H9 (cell line): Measurements from ENCODE around the gene CXCL5. TPM values are rescaled to one million over a fixed set of nuclear protein-coding genes. Genes with fewer than 3 reads are reported as not detected.

Source experiments
- DNase-seq: peaks from one replicate; pipeline ENCODE4 v3.0.0-alpha.2; 2017
- H2AFZ ChIP-seq: one replicate; pipeline ENCODE4 v1.6.1; 2013; ENCODE audit warnings: mild to moderate bottlenecking, low read length, control low read depth, moderate library complexity
- H2AK5ac ChIP-seq: 2 replicates; pipeline ENCODE4 v1.6.1; 2013; ENCODE audit warnings: low read length, control low read depth, mixed read lengths; ENCODE audit not compliant: insufficient read length
- H2BK120ac ChIP-seq: one replicate; pipeline ENCODE4 v1.6.1; 2013; ENCODE audit warnings: low read depth, mild to moderate bottlenecking, low read length, control low read depth, inconsistent platforms; ENCODE audit not compliant: poor library complexity, severe bottlenecking
- H2BK12ac ChIP-seq: 2 replicates; pipeline ENCODE4 v1.6.1; 2013; ENCODE audit warnings: low read length, control low read depth, mixed read lengths, low read depth; ENCODE audit not compliant: insufficient read length
- H2BK15ac ChIP-seq: 2 replicates; pipeline ENCODE4 v1.6.1; 2013; ENCODE audit warnings: low read depth, low read length, control low read depth
- H2BK20ac ChIP-seq: one replicate; pipeline ENCODE4 v1.6.1; 2013; ENCODE audit warnings: low read depth, mild to moderate bottlenecking, low read length, control low read depth, inconsistent platforms; ENCODE audit not compliant: poor library complexity, severe bottlenecking
- H2BK5ac ChIP-seq: 2 replicates; pipeline ENCODE4 v1.6.1; 2013; ENCODE audit warnings: low read length, control low read depth, mixed read lengths; ENCODE audit not compliant: insufficient read length
- H3K14ac ChIP-seq: 2 replicates; pipeline ENCODE4 v1.6.1; 2013; ENCODE audit warnings: low read length, control low read depth; ENCODE audit not compliant: insufficient read depth
- H3K18ac ChIP-seq: 2 replicates; pipeline ENCODE4 v1.6.1; 2013; ENCODE audit warnings: low read depth, mild to moderate bottlenecking, mixed read lengths, low read length, control low read depth; ENCODE audit not compliant: insufficient read length
- H3K23ac ChIP-seq: 2 replicates; pipeline ENCODE4 v1.6.1; 2013; ENCODE audit warnings: low read length, control low read depth, mixed read lengths, low read depth; ENCODE audit not compliant: insufficient read length
- H3K23me2 ChIP-seq: 2 replicates; pipeline ENCODE4 v1.6.1; 2013; ENCODE audit warnings: low read depth, mild to moderate bottlenecking, mixed read lengths, low read length, control low read depth; ENCODE audit not compliant: insufficient read length, poor library complexity, severe bottlenecking
- H3K27ac ChIP-seq: 2 replicates; pipeline ENCODE4 v1.5.1; 2013; ENCODE audit warnings: low read length, control low read depth, mixed read lengths, low read depth; ENCODE audit not compliant: insufficient read length
- H3K27me3 ChIP-seq: 2 replicates; pipeline ENCODE4 v1.6.1; 2013; ENCODE audit warnings: low read length, control low read depth, inconsistent platforms; ENCODE audit not compliant: insufficient read depth
- H3K4ac ChIP-seq: 2 replicates; pipeline ENCODE4 v1.6.1; 2013; ENCODE audit warnings: low read depth, mild to moderate bottlenecking, control low read depth, inconsistent platforms, low read length, moderate library complexity
- H3K4me1 ChIP-seq: 2 replicates; pipeline ENCODE4 v1.6.1; 2013; ENCODE audit warnings: low read length, control low read depth, inconsistent platforms; ENCODE audit not compliant: insufficient read depth
- H3K4me2 ChIP-seq: 2 replicates; pipeline ENCODE4 v1.6.1; 2013; ENCODE audit warnings: low read length, control low read depth, mixed read lengths; ENCODE audit not compliant: insufficient read length, insufficient read depth
- H3K56ac ChIP-seq: 2 replicates; pipeline ENCODE4 v1.6.1; 2013; ENCODE audit warnings: low read depth, mild to moderate bottlenecking, mixed read lengths, low read length, control low read depth; ENCODE audit not compliant: insufficient read length
- H3K79me1 ChIP-seq: 2 replicates; pipeline ENCODE4 v1.6.1; 2013; ENCODE audit warnings: low read depth, mild to moderate bottlenecking, moderate library complexity, low read length, control low read depth, inconsistent platforms; ENCODE audit not compliant: insufficient read depth, poor library complexity, severe bottlenecking
- H3K79me2 ChIP-seq: 2 replicates; pipeline ENCODE4 v1.6.1; 2013; ENCODE audit warnings: low read length, control low read depth, inconsistent platforms; ENCODE audit not compliant: insufficient read depth
- H3K9ac ChIP-seq: 2 replicates; pipeline ENCODE4 v1.6.1; 2013; ENCODE audit warnings: low read length, control low read depth, mixed read lengths; ENCODE audit not compliant: insufficient read length; ENCODE audit errors: extremely low read depth
- H3K9me3 ChIP-seq: one replicate; pipeline ENCODE4 v1.6.1; 2013; ENCODE audit warnings: low read depth, low read length, inconsistent platforms; ENCODE audit not compliant: control insufficient read depth
- H3T11ph ChIP-seq: one replicate; pipeline ENCODE4 v1.6.1; 2013; ENCODE audit warnings: mild to moderate bottlenecking, low read length, control low read depth, inconsistent platforms
- H4K20me1 ChIP-seq: one replicate; pipeline ENCODE4 v1.6.1; 2013; ENCODE audit not compliant: control insufficient read depth, insufficient read length, insufficient read depth
- H4K5ac ChIP-seq: 2 replicates; pipeline ENCODE4 v1.6.1; 2013; ENCODE audit warnings: low read depth, mild to moderate bottlenecking, mixed read lengths, low read length, control low read depth; ENCODE audit not compliant: insufficient read length
- H4K8ac ChIP-seq: replicated peaks from 2 replicates; pipeline ENCODE4 v1.6.1; 2013; ENCODE audit warnings: low read length, control low read depth, mixed read lengths, low read depth; ENCODE audit not compliant: insufficient read length
- H4K91ac ChIP-seq: 2 replicates; pipeline ENCODE4 v1.6.1; 2013; ENCODE audit warnings: low read depth, mild to moderate bottlenecking, moderate library complexity, mixed read lengths, low read length, control low read depth; ENCODE audit not compliant: insufficient read length
- H3K27ac Mint-ChIP-seq, 3 experiments: 2 replicates in 2 of 3; 3 replicates in 1 of 3; pipeline ENCODE4 v1.8.0; 2020 to 2021; ENCODE audit warnings: mixed read lengths in 3 of 3, mild to moderate bottlenecking in 1 of 3, moderate library complexity in 1 of 3
- H3K27me3 Mint-ChIP-seq: 2 replicates; pipeline ENCODE4 v1.8.0; 2021; ENCODE audit warnings: low read depth, mild to moderate bottlenecking, moderate library complexity, mixed read lengths
- H3K36me3 Mint-ChIP-seq, 3 experiments: 2 replicates in 2 of 3; 3 replicates in 1 of 3; pipeline ENCODE4 v1.8.0; 2020 to 2021; ENCODE audit warnings: low read depth in 3 of 3, mixed read lengths in 3 of 3; ENCODE audit not compliant: insufficient read depth in 1 of 3
- H3K4me1 Mint-ChIP-seq, 2 experiments: 2 replicates each; pipeline ENCODE4 v1.8.0; 2020; ENCODE audit warnings: mixed read lengths in 2 of 2
- H3K4me3 Mint-ChIP-seq, 2 experiments: 2 replicates in 1 of 2; 3 replicates in 1 of 2; pipeline ENCODE4 v1.8.0; 2020 to 2021; ENCODE audit warnings: mild to moderate bottlenecking in 2 of 2, mixed read lengths in 2 of 2, moderate library complexity in 1 of 2
- H3K9me3 Mint-ChIP-seq, 2 experiments: 2 replicates in 1 of 2; 3 replicates in 1 of 2; pipeline ENCODE4 v1.8.0; 2020; ENCODE audit warnings: mild to moderate bottlenecking in 2 of 2, mixed read lengths in 2 of 2, moderate library complexity in 1 of 2
- CTCF ChIP-seq: fragments of 200-600 bp; sonication (generic); conservative IDR thresholded peaks from 3 replicates; pipeline ENCODE4 v1.8.0; 2021; ENCODE audit warnings: antibody characterized with exemption, mild to moderate bottlenecking
- WGBS: extraction: QIAGEN DNeasy Blood & Tissue Kit; methylation state at CpG from one replicate; pipeline ENCODE4 v1.1.7; 2013; ENCODE audit warnings: missing lambda C conversion rate, low lambda C conversion rate, mixed read lengths; ENCODE audit not compliant: insufficient read length; ENCODE audit errors: extremely low coverage; 5-methylcytosine and 5-hydroxymethylcytosine counted together
- total RNA-seq: library from RNA; stranded (reverse); gene quantifications from 2 replicates; pipeline ENCODE4 v1.2.1, GENCODE V29; 2021

CXCL5 gene
- total RNA-seq, 1 experiment from 2014 or later: 9.2 TPM

DNA sequence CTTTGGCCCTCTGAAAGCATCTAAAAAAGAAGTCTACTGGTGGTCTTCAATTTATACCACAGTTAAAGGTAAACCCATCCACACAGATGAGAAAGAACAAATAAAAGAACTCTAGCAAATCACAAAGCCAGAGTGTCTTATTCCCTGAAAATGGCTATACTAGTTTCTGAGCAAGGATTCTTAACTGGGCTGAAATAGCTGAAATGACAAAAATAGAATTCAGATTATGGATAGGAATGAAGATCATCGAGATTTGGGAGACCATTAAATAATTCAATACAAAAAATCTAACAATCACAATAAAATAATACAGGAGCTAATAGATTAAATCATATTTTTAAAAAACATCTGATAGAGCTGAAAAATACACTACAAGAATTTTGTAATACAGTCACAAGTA is 28.5 kb downstream of the CXCL5 start:
- Mint-ChIP-seq H3K27me3 (peaks cover 4% of the 10 kb centered on the region; the same call in 1 of the 2 replicates), H3K27ac (no peak overlapping the region), H3K36me3 (peaks cover 13 to 26% (median 16%) of the 10 kb centered on the region in 3 experiments), H3K4me3 (no peak overlapping the region), H3K9me3 (peaks cover 25 to 34% of the 10 kb centered on the region in 2 experiments), H3K4me1 (0 out of 4 replicates have a peak, but pooled peaks cover 0 to under 1% of the 10 kb centered on the region in 2 experiments)
- Histone ChIP-seq H3K79me2 (no peaks in the 10 kb centered on the region), H4K8ac (no peak overlapping the region), H3K4me2 (no peak overlapping the region), H3K23me2 (no peaks in the 10 kb centered on the region), H4K5ac (no peak overlapping the region), H3K9me3 (no peaks in the 10 kb centered on the region), H3K9ac (no peak overlapping the region), H2BK5ac (no peak overlapping the region), H3K27ac (no peak overlapping the region), H2AFZ (no peak overlapping the region), H4K20me1 (no peaks in the 10 kb centered on the region), H2BK12ac (no peak overlapping the region), H3K4me1 (no peaks in the 10 kb centered on the region), H2AK5ac (no peak overlapping the region), H4K91ac (no peak overlapping the region), H3K18ac (no peak overlapping the region), H2BK15ac (no peak overlapping the region), H3K14ac (no peak overlapping the region), H3K27me3 (no peaks in the 10 kb centered on the region), H3K56ac (no peak overlapping the region), H2BK120ac (no peak overlapping the region), H3K23ac (no peak overlapping the region), H3K4ac (no peak overlapping the region), H3K79me1 (no peaks in the 10 kb centered on the region), H2BK20ac (no peak overlapping the region), H3T11ph (no peak overlapping the region)
- TF ChIP-seq CTCF: no peak
- WGBS: no CpG with 5 or more reads among the region's 1 CpG
- DNase-seq: no peak
